ENCODE measurements around the gene PLEKHD1. TPM values are rescaled to one million over a fixed set of nuclear protein-coding genes. Genes with fewer than 3 reads are reported as not detected.

PLEKHD1 gene
- total RNA-seq, 1 experiment from 2014 or later: 1.0 TPM

DNA sequence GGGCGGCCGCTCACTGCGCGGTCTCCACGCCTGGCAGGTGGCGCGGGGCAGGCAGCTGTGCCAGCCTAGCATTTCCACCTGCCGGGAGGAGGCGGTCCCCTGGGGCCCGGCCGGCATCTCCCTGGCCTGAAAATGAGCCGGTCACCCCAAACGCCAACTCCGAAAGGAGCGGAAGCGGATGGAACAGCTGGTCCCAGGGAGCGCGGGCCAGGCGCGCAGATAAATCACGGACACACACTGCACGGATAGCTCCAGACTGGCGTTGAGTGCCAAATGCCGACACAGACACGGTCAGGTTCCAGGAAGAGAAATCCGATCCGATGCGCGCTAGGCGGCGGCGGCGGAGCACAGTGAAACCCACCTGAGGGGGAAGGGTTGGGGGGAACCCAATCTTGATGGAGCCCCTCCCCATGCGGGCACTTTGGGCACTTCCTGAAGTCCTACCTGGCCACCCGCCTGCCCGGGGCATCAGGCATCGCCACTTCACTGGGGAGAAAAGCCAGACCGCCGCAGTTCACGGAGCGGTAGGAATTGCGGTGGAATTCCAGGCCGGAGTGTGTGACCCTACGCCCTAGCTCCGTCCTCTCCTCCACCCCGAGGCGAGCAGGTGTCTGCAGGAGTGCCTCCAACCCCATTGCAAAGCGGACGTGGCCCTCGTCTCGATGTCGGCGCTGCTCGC is 624 bp upstream of the PLEKHD1 start (continued):
- TF ChIP-seq ETV6 (CRISPR knock-in tag; IDR thresholded peaks at IDR 0.05): peak; percentile 68; the same call in 1 of the 2 replicates
- TF ChIP-seq, protein P1, sequence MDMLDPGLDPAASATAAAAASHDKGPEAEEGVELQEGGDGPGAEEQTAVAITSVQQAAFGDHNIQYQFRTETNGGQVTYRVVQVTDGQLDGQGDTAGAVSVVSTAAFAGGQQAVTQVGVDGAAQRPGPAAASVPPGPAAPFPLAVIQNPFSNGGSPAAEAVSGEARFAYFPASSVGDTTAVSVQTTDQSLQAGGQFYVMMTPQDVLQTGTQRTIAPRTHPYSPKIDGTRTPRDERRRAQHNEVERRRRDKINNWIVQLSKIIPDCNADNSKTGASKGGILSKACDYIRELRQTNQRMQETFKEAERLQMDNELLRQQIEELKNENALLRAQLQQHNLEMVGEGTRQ (CRISPR knock-in tag; IDR thresholded peaks at IDR 0.05): no peak
- TF ChIP-seq MLX (CRISPR knock-in tag; IDR thresholded peaks at IDR 0.05): no peak
- peak; percentile 24; the same call in 1 of the 2 replicates for TF ChIP-seq FOXK1 (CRISPR knock-in tag; IDR thresholded peaks at IDR 0.05)
- no peak for TF ChIP-seq PRRX2 (CRISPR knock-in tag; IDR thresholded peaks at IDR 0.05)
- 0 out of 2 replicates have a peak, but pooled peaks have one; percentile 42 for TF ChIP-seq KAT7 (CRISPR knock-in tag; IDR thresholded peaks at IDR 0.05; ENCODE audit: borderline replicate concordance)
- TF ChIP-seq HMGXB4 (CRISPR knock-in tag; IDR thresholded peaks at IDR 0.05): peak; percentile 9; the same call in 1 of the 2 replicates
- TF ChIP-seq, protein P2, sequence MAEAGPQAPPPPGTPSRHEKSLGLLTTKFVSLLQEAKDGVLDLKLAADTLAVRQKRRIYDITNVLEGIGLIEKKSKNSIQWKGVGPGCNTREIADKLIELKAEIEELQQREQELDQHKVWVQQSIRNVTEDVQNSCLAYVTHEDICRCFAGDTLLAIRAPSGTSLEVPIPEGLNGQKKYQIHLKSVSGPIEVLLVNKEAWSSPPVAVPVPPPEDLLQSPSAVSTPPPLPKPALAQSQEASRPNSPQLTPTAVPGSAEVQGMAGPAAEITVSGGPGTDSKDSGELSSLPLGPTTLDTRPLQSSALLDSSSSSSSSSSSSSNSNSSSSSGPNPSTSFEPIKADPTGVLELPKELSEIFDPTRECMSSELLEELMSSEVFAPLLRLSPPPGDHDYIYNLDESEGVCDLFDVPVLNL (CRISPR knock-in tag; IDR thresholded peaks at IDR 0.05; ENCODE audit: borderline replicate concordance, low read depth): no peak
- no peak for TF ChIP-seq SOX15 (CRISPR knock-in tag; IDR thresholded peaks at IDR 0.05)
- TF ChIP-seq CREB1 (CRISPR knock-in tag; IDR thresholded peaks at IDR 0.05): no peak
- TF ChIP-seq, protein P3, sequence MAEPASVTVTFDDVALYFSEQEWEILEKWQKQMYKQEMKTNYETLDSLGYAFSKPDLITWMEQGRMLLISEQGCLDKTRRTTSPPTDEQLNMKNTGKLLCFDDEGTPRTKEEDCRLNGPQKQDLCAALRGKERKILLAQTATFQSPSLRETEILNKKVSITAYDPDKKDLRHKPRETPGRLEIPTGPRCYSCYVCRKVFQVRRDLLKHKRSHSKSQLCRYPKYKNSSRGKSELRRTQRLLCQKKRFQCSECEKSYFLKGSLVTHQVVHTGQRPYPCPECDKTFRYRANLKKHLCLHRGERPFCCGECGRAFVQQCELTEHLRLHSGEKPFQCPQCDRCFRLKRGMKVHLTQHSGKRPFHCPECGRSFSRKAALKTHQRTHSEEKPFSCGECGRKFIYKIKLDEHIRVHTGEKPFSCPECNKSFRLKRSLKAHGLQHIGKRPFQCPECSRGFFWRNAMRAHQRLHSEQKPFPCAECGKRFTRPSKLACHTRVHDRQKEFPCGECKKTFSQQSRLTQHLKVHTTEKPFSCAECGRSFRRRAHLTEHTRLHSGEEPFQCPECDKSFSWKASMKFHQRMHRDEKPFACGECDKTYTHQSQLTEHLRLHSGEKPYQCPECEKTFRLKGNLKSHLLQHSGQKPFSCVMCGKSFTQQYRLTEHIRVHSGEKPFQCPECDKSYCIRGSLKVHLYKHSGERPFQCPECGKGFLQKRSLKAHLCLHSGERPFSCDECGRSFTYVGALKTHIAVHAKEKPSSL (CRISPR knock-in tag; conservative IDR thresholded peaks at IDR 0.05): no peak
- no peak for TF ChIP-seq ZNF263 (CRISPR knock-in tag; IDR thresholded peaks at IDR 0.05; ENCODE audit: low read depth)
- TF ChIP-seq CDX4 (CRISPR knock-in tag; IDR thresholded peaks at IDR 0.05; ENCODE audit: borderline replicate concordance): no peak
- TF ChIP-seq FOXP4 (CRISPR knock-in tag; IDR thresholded peaks at IDR 0.05): no peak
- TF ChIP-seq ZSCAN18 (CRISPR knock-in tag; IDR thresholded peaks at IDR 0.05): no peak
- no peak for TF ChIP-seq GRHL2 (CRISPR knock-in tag; IDR thresholded peaks at IDR 0.05; ENCODE audit: insufficient replicate concordance, severe bottlenecking)
- TF ChIP-seq NFE2L1 (CRISPR knock-in tag; IDR thresholded peaks at IDR 0.05): no peak
- no peak for TF ChIP-seq E2F5 (CRISPR knock-in tag; IDR thresholded peaks at IDR 0.05)
- no peak for TF ChIP-seq TP53 (CRISPR knock-in tag; IDR thresholded peaks at IDR 0.05)
- no peak for TF ChIP-seq GABPB1 (CRISPR knock-in tag; IDR thresholded peaks at IDR 0.05)
- TF ChIP-seq, protein P4, sequence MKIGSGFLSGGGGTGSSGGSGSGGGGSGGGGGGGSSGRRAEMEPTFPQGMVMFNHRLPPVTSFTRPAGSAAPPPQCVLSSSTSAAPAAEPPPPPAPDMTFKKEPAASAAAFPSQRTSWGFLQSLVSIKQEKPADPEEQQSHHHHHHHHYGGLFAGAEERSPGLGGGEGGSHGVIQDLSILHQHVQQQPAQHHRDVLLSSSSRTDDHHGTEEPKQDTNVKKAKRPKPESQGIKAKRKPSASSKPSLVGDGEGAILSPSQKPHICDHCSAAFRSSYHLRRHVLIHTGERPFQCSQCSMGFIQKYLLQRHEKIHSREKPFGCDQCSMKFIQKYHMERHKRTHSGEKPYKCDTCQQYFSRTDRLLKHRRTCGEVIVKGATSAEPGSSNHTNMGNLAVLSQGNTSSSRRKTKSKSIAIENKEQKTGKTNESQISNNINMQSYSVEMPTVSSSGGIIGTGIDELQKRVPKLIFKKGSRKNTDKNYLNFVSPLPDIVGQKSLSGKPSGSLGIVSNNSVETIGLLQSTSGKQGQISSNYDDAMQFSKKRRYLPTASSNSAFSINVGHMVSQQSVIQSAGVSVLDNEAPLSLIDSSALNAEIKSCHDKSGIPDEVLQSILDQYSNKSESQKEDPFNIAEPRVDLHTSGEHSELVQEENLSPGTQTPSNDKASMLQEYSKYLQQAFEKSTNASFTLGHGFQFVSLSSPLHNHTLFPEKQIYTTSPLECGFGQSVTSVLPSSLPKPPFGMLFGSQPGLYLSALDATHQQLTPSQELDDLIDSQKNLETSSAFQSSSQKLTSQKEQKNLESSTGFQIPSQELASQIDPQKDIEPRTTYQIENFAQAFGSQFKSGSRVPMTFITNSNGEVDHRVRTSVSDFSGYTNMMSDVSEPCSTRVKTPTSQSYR (CRISPR knock-in tag; IDR thresholded peaks at IDR 0.05): 0 out of 2 replicates have a peak, but pooled peaks have one; percentile 58
- peak; percentile 55; the same call in 1 of the 2 replicates for TF ChIP-seq TEAD1 (CRISPR knock-in tag; IDR thresholded peaks at IDR 0.05)
